GM21825 (cell line): ENCODE results near the gene RAI14.
"Not testable (repeated sequence)": the region's sequence is repeated elsewhere in the genome, so short reads cannot be mapped to it uniquely, and the experiment has no call there.

Source experiments
- ATAC-seq: cut with Tn5 transposase; IDR thresholded peaks from one replicate; pipeline ENCODE4 v1.9.1; 2021; ENCODE audit warnings: mild to moderate bottlenecking, moderate library complexity; ENCODE audit not compliant: unreplicated experiment

Gene RAI14

DNA sequence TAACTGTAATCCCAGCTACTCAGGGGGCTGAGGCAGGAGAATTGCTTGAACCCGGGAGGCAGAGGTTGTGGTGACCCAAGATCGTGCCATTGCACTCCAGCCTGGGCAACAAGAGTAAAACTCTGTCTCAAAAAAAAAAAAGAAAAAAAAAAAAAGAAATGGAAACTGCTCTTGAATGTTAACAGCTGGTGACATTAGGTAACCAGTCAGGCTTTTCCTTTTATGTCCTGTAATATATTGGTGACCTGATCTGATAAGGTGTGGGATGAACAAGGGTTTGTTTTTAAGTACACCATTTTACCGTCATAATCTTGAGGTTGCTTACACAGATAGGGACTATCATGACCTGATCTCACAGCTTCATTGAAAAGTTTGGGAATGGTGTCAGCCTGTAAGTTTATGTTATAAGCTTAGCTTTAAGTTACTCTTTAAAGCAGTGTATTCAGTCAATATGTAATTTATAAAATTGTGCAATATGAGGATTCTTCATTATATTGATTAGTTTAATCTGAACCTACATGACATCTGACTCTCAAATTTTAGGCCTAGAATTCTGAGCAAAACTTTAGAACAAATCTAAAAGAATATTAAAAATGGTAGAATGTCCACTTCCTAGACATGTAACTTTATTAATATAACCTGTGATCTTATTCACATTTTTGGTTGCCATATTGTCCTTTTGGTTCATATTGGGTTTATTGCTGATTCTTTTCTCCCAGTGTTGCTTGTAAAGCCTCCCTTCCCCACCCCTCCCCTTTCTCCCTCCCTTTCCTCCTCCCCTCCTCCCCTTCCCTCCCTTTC, 41.4 kb downstream of the RAI14 start:
- no peak for ATAC-seq

GRCh38 chr5:34698109-34698419, 41.9 kb downstream of the RAI14 start:
- ATAC-seq: no peak

DNA sequence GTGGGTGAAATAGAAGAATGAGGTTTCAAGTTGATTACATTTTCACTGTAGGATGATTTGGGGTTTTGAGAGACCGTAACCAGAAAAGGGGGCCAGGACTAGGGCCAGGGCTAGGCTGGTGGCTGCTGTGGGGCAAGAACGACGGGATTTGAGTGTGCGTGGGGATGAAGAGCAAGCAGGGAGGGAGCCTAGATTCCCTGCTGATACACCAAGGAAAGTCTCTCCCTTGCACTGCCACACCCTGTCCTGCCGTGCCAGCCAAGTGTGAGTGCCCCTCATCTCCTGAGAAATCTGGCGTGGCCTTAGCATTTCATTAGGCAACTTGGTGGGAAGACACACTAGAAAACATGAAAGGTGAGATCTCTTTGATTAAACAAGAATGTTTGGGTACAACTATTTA, 42.6 kb downstream of the RAI14 start:
- ATAC-seq: no peak

GRCh38 chr5:34699155-34700077, 43.3 kb downstream of the RAI14 start:
- ATAC-seq: no peak

- ATAC-seq: no peak
Measured at GRCh38 chr5:34700078-34700452, 43.9 kb downstream of the RAI14 start.

DNA sequence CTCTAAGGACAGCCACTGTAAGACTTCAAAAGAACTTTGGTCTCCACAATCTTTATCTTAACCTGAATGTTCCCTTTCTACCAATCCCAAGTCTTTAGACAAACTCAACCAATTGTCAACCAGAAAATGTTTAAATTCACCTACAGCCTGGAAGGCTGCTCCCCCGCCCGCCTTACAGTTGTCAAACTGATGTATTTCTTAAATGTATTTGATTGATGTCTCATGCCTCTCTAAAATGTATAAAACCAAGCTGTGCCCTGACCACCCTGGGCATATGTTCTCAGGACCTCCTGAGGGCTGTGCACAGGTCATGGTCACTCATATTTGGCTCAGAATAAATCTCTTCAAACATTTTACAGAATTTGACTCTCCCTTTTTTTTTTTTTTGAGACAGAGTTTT, 45.3 kb downstream of the RAI14 start:
- not testable (repeated sequence) for ATAC-seq

DNA sequence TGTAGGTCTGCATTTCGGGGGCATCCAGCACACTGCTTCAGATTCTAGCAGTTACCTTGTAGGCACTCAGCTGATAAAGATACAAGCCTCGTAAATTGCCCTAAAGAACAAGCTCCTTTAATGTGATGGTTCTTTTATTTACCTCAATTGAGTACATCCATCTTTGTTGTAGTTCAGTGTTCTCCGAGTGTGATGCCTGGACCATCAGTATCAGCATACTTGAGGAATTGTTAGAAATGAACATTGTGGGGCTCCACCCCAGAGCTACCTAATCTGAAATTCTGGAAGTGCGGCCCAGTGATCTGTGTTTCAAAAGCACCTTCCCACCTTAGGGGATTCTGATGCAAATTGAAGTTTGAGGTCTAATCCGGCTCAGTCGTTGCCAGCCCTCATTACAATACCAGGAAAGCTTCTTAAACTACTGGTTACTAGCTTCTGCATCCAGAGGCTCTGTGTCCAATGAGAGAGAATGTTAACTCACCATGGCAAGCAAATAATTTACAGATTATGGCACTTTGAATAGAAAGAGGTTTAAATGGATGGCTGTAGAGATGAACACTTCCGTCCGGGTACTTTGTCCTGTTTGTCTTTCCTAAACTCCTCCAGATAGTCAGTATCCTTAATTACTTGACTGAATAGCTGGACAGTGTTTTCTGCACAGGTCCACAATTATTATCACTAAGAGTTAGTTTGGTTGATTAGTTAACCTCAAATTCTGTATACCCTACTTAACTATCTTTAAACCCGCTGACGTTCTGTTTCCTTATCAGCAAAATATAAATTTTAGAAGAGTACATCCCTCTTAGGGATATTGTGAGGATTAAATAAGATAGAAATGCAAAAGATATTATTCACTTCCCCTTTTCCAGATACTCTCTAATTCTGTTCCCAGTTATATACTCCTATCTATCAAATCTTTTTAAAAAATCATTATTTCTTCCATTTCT, 47.9 kb downstream of the RAI14 start:
- no peak for ATAC-seq

GRCh38 chr5:34706084-34706483, 50.0 kb downstream of the RAI14 start:
- no peak for ATAC-seq

DNA sequence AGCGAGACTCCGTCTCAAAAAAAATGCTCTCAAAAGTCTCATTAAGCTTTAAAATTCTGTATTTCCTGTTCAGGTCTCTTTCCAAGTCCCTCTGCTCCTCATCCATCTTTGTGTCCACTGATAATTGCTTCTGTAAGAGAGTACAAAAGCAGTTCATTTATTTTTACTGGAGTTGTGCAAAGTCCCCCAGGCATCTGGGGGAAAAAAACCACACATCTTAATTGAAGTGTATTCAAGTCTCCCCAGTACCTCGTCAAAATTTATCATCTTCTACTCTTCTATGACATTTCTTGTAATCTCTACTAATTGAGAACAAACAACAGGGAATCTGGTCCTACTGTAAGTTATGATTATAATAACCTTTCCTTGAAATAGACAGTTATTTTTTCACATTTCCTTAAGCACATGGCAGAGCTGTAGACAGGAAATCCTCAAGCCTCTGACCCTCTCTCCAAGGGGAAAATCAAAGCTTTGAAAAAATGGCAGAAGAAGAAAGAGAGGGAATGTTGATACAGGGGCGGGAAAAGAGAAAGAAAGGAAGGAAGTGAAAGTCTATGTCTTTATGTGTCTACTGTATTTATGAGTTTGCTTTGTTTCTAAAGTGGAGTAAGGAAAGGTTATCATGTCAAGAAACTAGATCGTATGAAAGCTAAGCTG, 51.5 kb downstream of the RAI14 start:
- no peak for ATAC-seq

DNA sequence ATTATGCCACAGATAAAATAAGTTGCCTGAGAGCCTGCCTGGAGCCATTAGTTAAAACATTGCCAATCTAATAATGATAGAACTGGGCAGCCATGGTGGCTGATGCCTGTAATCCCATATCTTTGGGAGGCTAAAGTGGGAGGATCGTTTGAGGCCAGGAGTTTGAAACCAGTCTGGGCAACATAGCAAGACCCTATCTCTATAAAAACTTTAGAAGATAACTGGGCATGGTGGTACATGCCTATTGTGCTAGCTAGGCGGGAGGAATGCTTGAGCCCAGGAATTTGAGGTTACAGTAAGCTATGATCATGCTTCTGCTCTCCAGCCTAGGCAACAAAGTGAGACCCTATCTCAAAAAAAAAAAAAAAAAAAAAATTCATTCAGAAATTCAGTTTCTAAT, 52.6 kb downstream of the RAI14 start:
- ATAC-seq: no peak

DNA sequence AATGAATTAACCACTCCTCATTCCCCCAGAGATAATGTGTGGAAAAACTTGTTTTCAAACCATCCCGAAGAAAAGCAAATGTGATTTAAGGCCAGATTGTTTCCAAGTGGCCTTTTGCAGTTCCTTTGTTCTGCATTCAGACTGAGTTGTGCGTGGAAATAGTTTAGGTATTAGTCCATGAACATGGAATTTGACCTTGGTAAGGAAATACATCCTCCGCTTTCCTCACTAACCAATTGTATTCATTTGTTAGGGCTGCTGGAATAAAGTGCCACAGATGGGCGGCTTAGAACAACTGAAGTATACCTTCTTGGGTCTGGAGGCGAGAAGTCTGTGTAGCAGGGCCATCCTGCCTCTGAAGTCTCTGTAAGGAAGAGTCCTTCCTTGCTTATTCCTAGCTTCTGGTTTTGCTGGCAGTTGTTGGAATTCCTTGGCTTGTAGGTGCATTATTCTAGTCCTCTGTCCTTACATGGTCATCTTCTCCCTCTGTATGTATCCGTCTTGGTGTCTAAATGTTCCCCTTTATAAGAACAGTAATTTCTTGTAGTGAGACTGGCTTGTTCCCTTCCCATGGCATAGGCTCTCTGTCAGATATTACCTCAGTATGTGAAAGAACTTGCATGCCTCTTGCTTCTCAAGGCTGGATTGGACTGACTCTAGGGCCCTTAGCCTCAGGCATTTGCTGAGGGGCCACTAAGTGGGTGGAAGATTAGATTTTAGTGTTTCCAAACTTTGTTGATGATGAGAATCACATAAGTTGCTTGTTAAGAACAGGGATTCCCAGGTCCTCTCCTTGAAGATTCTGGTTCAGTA, 53.9 kb downstream of the RAI14 start:
- no peak for ATAC-seq

DNA sequence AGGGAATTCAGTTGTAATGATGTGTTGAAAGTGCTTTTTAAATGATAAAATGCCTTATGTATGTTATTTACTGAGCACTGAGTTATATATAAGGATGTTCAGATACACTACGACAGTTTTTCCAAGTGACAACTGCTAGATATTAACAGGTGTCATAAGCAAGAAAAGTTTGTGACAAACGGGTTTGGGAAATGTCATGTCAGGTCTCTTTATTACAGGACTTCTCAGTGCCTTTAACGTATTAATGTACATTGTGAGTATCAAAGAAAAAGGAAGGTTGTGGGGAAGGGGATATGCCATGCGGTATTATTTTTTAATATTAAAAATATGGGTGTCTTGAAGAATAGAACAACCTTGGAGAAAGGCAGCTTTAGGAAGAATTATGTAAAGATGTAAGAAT, 56.4 kb downstream of the RAI14 start:
- ATAC-seq: no peak

DNA sequence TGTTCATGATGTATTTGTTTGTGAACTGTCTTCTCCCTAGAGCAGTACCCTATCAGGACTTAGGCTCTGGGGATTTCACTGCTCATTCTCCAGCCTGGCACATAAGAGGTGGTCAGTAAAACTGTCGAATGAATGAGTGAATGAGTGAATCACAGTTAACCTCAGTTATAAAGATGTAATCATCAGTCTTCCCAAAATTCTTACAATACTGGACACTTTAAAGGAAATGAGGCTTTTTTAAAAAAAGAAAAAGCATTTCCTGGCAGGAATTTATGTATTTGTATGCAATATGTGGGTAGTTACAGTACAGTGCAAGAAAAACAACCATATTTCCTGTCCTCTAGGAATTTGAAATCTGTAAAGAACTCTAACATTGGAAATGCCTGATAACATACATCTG, 59.6 kb downstream of the RAI14 start:
- no peak for ATAC-seq

DNA sequence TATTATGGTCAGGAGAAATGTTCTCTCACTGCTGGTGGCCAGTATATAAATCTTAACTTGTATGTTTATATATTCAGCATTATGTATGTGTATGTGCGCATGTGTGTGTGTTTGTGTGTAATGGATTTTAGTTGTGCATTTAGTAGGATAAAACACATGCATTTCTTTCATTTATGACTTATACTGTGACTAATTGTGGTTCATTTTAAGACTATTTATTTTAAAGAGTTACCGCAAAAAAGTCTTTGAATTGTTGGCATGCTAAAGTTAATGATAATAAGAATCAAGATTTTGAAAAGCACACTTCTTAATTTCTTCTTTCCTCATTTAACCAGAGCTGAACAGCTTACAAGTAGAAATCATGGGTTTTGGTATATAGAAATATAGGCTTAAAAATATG, 60.9 kb downstream of the RAI14 start:
- no peak for ATAC-seq

DNA sequence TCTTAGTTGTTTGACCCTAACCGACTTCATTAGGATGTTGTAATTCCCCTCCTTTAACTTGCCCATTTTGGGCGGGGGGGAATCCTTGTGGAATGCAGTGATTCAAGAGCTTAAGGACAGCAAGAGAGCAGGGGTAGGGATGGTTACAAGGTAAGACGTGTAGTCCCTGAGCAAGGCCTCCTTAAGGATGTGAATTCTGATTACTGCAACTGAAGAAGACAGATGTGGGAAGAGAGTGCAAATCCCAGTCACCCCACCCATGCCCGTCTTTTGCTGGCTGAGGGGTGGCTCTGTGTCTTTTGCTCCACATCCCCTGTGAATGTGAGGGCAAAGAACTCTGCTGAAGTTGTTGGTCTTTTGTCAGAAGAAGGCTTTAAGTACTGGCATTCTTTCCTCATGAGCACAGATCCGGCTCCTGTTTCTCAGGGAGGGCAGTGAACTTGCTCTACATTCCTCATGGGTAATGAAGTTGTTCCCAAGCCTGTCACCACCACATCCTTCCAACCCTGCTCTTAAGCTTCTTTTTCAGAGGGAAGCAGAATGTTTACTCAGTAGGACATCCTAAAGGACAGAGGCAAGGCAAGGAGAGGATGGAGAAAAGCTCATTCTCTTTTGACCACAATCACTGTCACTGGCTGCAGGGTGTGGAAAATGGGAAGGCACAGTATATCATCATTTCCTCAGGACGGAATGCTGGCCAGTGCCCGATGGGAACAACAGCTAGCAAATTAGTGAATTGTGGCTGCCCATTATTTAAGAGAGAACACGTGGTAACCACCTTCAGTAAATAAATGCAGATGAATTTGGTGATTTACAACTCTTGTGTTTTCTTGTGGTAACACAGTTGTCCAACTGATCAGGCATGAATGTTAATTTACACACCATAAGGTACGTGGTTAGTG, 61.5 kb downstream of the RAI14 start:
- no peak for ATAC-seq

GRCh38 chr5:34718516-34718915, 62.4 kb downstream of the RAI14 start:
- no peak for ATAC-seq

DNA sequence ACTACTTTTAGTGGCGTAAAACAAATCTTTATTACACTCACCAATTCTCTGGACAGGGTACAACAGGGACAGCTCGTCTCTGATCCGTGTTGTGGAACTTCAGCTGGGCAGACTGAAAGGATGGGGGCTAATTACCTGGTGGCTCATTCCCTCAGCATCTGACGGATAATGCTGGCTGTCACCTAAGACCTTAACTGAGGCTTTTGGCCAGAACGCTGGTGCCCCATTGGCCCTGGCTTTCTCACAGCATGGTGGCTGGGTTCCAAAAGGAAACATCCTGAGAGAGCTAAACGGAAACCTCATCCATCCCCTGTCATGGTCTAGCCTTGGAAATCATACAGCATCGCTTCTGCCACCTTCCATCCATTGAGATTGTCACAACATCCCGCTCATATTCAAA, 62.9 kb downstream of the RAI14 start:
- no peak for ATAC-seq

DNA sequence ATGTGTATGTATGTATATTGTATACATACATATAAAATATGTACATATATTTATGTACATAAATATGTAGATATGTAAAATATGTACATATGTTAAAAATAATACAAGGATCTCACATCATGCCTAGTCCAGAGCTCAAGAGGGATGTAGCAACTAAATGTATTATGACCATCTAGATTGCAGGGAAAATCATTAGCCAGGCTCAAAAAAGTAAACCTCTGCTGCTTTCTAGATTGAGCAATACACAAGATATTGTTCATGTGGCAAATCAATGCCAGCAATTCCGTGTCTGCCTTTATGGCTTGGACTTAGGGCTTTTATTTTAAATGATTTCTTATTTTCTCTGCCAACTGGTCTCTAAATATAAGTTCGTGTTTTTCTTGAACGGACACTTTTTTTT, 65.2 kb downstream of the RAI14 start:
- ATAC-seq: no peak

- ATAC-seq: no peak
Measured at GRCh38 chr5:34722183-34722582, 66.1 kb downstream of the RAI14 start.
